Measurements from ENCODE around the gene PNKP. TPM values are rescaled to one million over a fixed set of nuclear protein-coding genes. Genes with fewer than 3 reads are reported as not detected.

The PNKP gene
- total and polyA plus RNA-seq, 2 of the 8 experiments (the other 6 are each of a cell fraction or from before 2014, with no cell fraction given): 45.8 to 105 TPM

DNA sequence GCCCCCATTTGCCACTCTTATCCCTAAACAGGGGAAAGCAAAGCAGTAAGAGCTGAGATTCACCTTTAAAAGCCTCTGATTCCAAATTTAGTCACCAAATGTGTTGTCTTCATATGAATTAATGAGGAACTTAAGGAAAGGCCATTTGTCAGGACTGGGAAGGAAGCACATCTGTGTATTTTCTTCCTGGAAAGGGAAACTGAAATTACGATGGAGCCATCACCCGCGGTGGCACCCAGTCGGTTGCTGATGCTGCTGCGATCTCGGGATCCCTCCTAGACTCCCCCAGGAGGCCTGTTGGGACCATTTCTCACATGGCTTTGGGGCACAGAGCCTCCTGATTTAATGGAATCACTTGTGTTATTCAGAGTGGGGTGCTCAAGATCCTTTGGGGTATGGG is 36.8 kb upstream of the PNKP start:
- Histone ChIP-seq H3K56ac (replicated peaks; ENCODE audit: insufficient read length, low read depth, low read length) (no peak overlapping the region), H4K5ac (ENCODE audit: insufficient read length, low read depth, low read length) (no peak overlapping the region), H3K9ac (replicated peaks in 1 of 4; ENCODE audit: extremely low read depth in 1 of 4, low read depth in 3 of 4, low read length in 3 of 4) (no peak overlapping the region), H3K27ac (ENCODE audit: low read depth, low read length) (no peak overlapping the region), H3K79me1 (ENCODE audit: low read depth, low read length) (peaks cover 5% of the 10 kb centered on the region; the same call in 1 of the 2 replicates), H2BK15ac (ENCODE audit: low read length) (no peak overlapping the region), H4K20me1 (replicated peaks in 1 of 2; ENCODE audit: control insufficient read depth in 1 of 2, insufficient read depth in 2 of 2, low read length in 2 of 2) (peaks cover 18% of the 10 kb centered on the region in 2 experiments), H3K79me2 (ENCODE audit: control insufficient read depth in 1 of 2, insufficient read depth in 2 of 2, low read length in 2 of 2) (no peaks in the 10 kb centered on the region; a peak in 1 of 4 replicates), H2BK120ac (replicated peaks; ENCODE audit: low read depth, low read length) (no peak overlapping the region), H3K23ac (ENCODE audit: insufficient read length) (no peak overlapping the region), H3K27me3 (replicated peaks in 1 of 4; ENCODE audit: control insufficient read depth in 3 of 4, extremely low read depth in 1 of 4, insufficient read depth in 3 of 4, low read length in 3 of 4) (no peaks in the 10 kb centered on the region; a peak in 1 of 7 replicates), H3K14ac (ENCODE audit: insufficient read length) (no peak overlapping the region), H2AK5ac (ENCODE audit: low read depth, low read length) (no peak overlapping the region), H2BK12ac (ENCODE audit: low read depth, low read length) (no peak overlapping the region), H3K4me1 (replicated peaks in 1 of 4; ENCODE audit: control insufficient read depth in 3 of 4, insufficient read depth in 4 of 4, low read length in 3 of 4) (peaks cover 0 to 6% (median 3%) of the 10 kb centered on the region in 4 experiments; a peak in 3 of 7 replicates), H3K4me3 (ENCODE audit: extremely low read depth in 1 of 4, insufficient read depth in 2 of 4, low read depth in 3 of 4, low read length in 4 of 4) (no peak overlapping the region), H3K18ac (ENCODE audit: extremely low read depth, low read length) (no peak overlapping the region), H4K91ac (replicated peaks; ENCODE audit: insufficient read length, low read length) (no peak overlapping the region), H2BK20ac (ENCODE audit: low read length) (no peak overlapping the region), H2AFZ (ENCODE audit: low read length) (no peak overlapping the region), H3K23me2 (ENCODE audit: low read depth, low read length) (no peaks in the 10 kb centered on the region), H3K36me3 (ENCODE audit: control insufficient read depth in 2 of 4, insufficient read depth in 4 of 4, low read length in 3 of 4) (peaks cover 10 to 25% (median 15%) of the 10 kb centered on the region in 4 experiments; a peak in 7 of 8 replicates), H4K8ac (ENCODE audit: extremely low read depth, insufficient read depth, low read length) (peak overlapping the region; percentile 80; the same call in 1 of the 2 replicates), H3K9me3 (ENCODE audit: insufficient read depth in 2 of 2, low read depth in 1 of 2, low read length in 1 of 2) (no peaks in the 10 kb centered on the region), H2BK5ac (ENCODE audit: low read depth, low read length) (no peak overlapping the region), H3K4ac (replicated peaks; ENCODE audit: insufficient read length, low read depth, low read length) (no peak overlapping the region), H3K4me2 (ENCODE audit: insufficient read depth in 1 of 2, low read depth in 2 of 2, low read length in 2 of 2) (no peak overlapping the region)
- ChIA-PET POLR2A (ENCODE audit: partially characterized antibody) (interaction anchor here (1.0 to 19.2 kb wide), 2 partner anchors 11 to 20 kb away, joined by 3 to 373 read pairs; partner anchors contain the start of genes ATF5 and NUP62), CTCF (ENCODE audit: partially characterized antibody) (interaction anchor here (0.9 to 1.0 kb wide), 3 partner anchors 10 to 41 kb away, joined by 3 to 4 read pairs (median 4); no protein-coding TSS in a partner anchor)
- FAIRE-seq: no peak
- DNase-seq (ENCODE audit: low read depth in 1 of 2, low spot score in 2 of 2): no peak
- 85% methylated on average over 6 of the region's 6 CpGs; no CpG with 5 or more reads in 1 of the 2 experiments for WGBS, 2 experiments (ENCODE audit: extremely low coverage in 1 of 2, insufficient coverage in 1 of 2, insufficient read length in 1 of 2, insufficient replicate concordance in 2 of 2, low coverage in 1 of 2, low lambda C conversion rate in 2 of 2, missing lambda C conversion rate in 1 of 2)
- no peak for TF ChIP-seq SIX5 (IDR thresholded peaks at IDR 0.05; ENCODE audit: low read depth, low read length)
- TF ChIP-seq EP300 (IDR thresholded peaks at IDR 0.05; ENCODE audit: borderline replicate concordance in 1 of 2, low read depth in 2 of 2, low read length in 2 of 2): no peak
- no peak for TF ChIP-seq POLR2A (IDR thresholded peaks at IDR 0.05; ENCODE audit: control extremely low read depth in 1 of 2, low read depth in 2 of 2, low read length in 2 of 2)

Data from H1 (cell line).